Uterus (tissue), 4 donors: ENCODE results near the gene CDH4. TPM values are rescaled to one million over a fixed set of nuclear protein-coding genes. Genes with fewer than 3 reads are reported as not detected.

Experiments
- DNase-seq, 2 donors: peaks; one replicate each; pipeline ENCODE4 v3.0.0-alpha.2; 2019 to 2020
- H3K27ac ChIP-seq, 2 donors: fragments of 200-600 bp; sonication (generic); 1 replicate in 1 of 2; 2 replicates in 1 of 2; pipeline ENCODE4 v1.5.1; 2016 to 2018
- H3K27me3 ChIP-seq, 2 donors: fragments of 200-600 bp; sonication (generic); one replicate each; pipeline ENCODE4 v1.5.1; 2018 to 2019; ENCODE audit warnings: control low read depth in 1 of 2
- H3K36me3 ChIP-seq, 2 donors: fragments of 200-600 bp; sonication (generic); one replicate each; pipeline ENCODE4 v1.5.1; 2019; ENCODE audit warnings: control low read depth in 1 of 2
- H3K4me1 ChIP-seq, 2 donors: fragments of 200-600 bp; sonication (generic); one replicate each; pipeline ENCODE4 v1.5.1; 2018 to 2019; ENCODE audit warnings: control low read depth in 1 of 2
- H3K4me3 ChIP-seq, 2 donors: fragments of 200-600 bp; sonication (generic); 1 replicate in 1 of 2; 2 replicates in 1 of 2; pipeline ENCODE4 v1.5.1; 2018 to 2019; ENCODE audit warnings: mild to moderate bottlenecking in 1 of 2
- H3K9me3 ChIP-seq, 2 donors: fragments of 200-600 bp; sonication (generic); one replicate each; pipeline ENCODE4 v1.5.1; 2019; ENCODE audit warnings: control low read depth in 1 of 2
- CTCF ChIP-seq, 4 experiments: fragments of 200-600 bp in 2 of 4; fragments of 450-650 bp in 2 of 4; sonication (generic) in 2 of 4; IDR thresholded peaks; one replicate each; pipeline ENCODE4 v1.5.1; 2016 to 2019; ENCODE audit warnings: antibody characterized with exemption in 4 of 4, mild to moderate bottlenecking in 2 of 4, moderate library complexity in 1 of 4
- POLR2A ChIP-seq, 2 donors: fragments of 450-650 bp; IDR thresholded peaks; one replicate each; pipeline ENCODE4 v1.6.1; 2016; ENCODE audit warnings: antibody characterized with exemption in 2 of 2, mild to moderate bottlenecking in 1 of 2, moderate library complexity in 1 of 2
- intact Hi-C: fragments of 100-400 bp; cut with DNase I; formaldehyde crosslinking; loops from one replicate; pipeline ENCODE4 v1.15.1; 2023; ENCODE audit warnings: low total_unique reads
- total RNA-seq, 4 donors: library from RNA; depleted of rRNA in 3 of 4; stranded (reverse); fragments of >200 nt in 3 of 4; gene quantifications; one replicate each; pipeline versions ENCODE4 v1.1.0 to v1.2.4, GENCODE V29; 2014 to 2023
- donor health status: DM: yes; HTN: yes; CAD: no.

The CDH4 gene
- total RNA-seq, 4 donors from 2014 or later = under 0.01 to 0.55 TPM; not detected in 2

GRCh38 chr20:61925555-61926252, 673.6 kb downstream of the CDH4 start:
- no peaks in the 10 kb centered on the region for H3K9me3 ChIP-seq
- no peaks in the 10 kb centered on the region for H3K27me3 ChIP-seq
- intact Hi-C loops = no loop called here
- no peak overlapping the region for H3K27ac ChIP-seq
- TF ChIP-seq POLR2A (IDR thresholded peaks at IDR 0.05) = no peak
- no peak for TF ChIP-seq CTCF (IDR thresholded peaks at IDR 0.05)
- H3K36me3 ChIP-seq = no peaks in the 10 kb centered on the region
- DNase-seq = no peak
- no peaks in the 10 kb centered on the region for H3K4me1 ChIP-seq
- H3K4me3 ChIP-seq = no peak overlapping the region

- H3K4me1 ChIP-seq = no peaks in the 10 kb centered on the region
- no peaks in the 10 kb centered on the region for H3K9me3 ChIP-seq
- H3K36me3 ChIP-seq = no peaks in the 10 kb centered on the region
- no peak overlapping the region for H3K4me3 ChIP-seq
- no peak overlapping the region for H3K27ac ChIP-seq
- no peak for TF ChIP-seq CTCF (IDR thresholded peaks at IDR 0.05)
- TF ChIP-seq POLR2A (IDR thresholded peaks at IDR 0.05) = no peak
- no peaks in the 10 kb centered on the region for H3K27me3 ChIP-seq
- no peak for DNase-seq
- intact Hi-C loops = no loop called here
Measured at GRCh38 chr20:61926253-61926613, 674.2 kb downstream of the CDH4 start.

- DNase-seq = no peak
- no peaks in the 10 kb centered on the region for H3K36me3 ChIP-seq
- no peaks in the 10 kb centered on the region for H3K4me1 ChIP-seq
- no peak overlapping the region for H3K27ac ChIP-seq
- H3K9me3 ChIP-seq = no peaks in the 10 kb centered on the region
- TF ChIP-seq CTCF (IDR thresholded peaks at IDR 0.05) (no peak), POLR2A (IDR thresholded peaks at IDR 0.05) (no peak)
- intact Hi-C loops = no loop called here
- H3K4me3 ChIP-seq = no peak overlapping the region
- no peaks in the 10 kb centered on the region for H3K27me3 ChIP-seq
Measured at GRCh38 chr20:61926796-61927192, 674.7 kb downstream of the CDH4 start.

- intact Hi-C loops = no loop called here
- TF ChIP-seq POLR2A (IDR thresholded peaks at IDR 0.05) (no peak), CTCF (IDR thresholded peaks at IDR 0.05) (no peak)
- H3K4me1 ChIP-seq = no peaks in the 10 kb centered on the region
- H3K4me3 ChIP-seq = no peak overlapping the region
- no peaks in the 10 kb centered on the region for H3K36me3 ChIP-seq
- H3K27me3 ChIP-seq = no peaks in the 10 kb centered on the region
- H3K27ac ChIP-seq = no peak overlapping the region
- DNase-seq = no peak
- H3K9me3 ChIP-seq = no peaks in the 10 kb centered on the region
Measured at GRCh38 chr20:61927193-61927825, 675.2 kb downstream of the CDH4 start.

- TF ChIP-seq POLR2A (IDR thresholded peaks at IDR 0.05) (no peak), CTCF (IDR thresholded peaks at IDR 0.05) (no peak)
- Histone ChIP-seq H3K9me3 (no peaks in the 10 kb centered on the region), H3K27ac (no peak overlapping the region), H3K4me3 (no peak overlapping the region), H3K4me1 (no peaks in the 10 kb centered on the region), H3K27me3 (no peaks in the 10 kb centered on the region), H3K36me3 (no peaks in the 10 kb centered on the region)
- intact Hi-C loops = no loop called here
- DNase-seq = no peak
Measured at GRCh38 chr20:61927826-61928541, 675.9 kb downstream of the CDH4 start.
